ENCODE results near the gene CGNL1.

The CGNL1 gene

DNA sequence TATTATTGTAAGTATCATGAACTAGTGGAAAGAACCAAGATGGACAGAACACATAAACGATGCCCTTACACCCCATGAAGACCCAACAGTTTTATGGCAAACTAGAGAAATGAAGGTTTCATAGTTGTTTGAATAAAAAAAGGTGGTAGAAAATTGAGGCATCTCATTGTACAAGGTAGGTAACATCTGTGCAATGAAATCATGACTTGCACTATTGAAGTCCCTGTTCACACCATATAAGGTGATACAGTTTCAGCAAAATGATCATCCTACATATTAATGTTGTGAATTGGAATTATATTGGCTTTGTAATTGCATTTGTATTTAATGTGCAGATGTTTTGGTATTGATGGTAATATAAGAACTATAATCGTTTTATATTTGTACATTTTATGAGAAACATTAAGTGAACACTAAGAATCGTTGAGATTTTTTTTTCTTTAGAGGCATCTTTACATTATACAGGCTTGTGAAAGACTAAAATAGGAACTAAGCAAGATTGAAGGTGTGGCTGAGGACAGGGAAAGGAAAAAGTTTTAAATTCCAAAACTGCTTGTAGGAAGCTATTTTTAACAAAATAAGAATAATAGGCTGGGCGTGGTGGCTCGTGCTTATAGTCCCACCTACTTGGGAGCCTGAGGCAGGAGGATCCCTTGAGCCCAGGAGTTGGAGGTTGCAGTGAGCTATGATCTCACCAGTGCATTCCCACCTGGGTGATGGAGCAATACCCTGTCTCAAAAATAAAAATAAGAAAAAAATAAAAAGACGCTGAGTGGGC lies 48.5 kb downstream of the CGNL1 start:
- DNase-seq: no peak

DNA sequence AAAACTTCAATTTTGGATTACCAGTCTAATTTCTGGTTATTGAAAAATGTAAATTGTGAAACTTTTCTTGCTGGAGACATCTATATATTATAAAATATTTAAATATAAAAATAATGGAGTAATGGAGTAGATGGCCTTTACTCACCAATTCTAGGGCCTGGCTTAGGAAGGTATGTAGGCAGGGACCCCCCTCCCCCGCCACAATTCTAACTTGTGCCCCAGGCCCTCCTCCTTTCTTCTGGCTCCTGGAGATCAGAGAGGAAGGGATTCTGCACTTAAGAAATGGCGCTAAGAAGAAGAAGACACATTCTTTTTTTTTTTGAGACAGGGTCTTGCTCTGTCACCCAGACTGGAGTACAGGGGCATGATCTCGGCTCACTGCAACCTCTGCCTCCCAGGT lies 49.5 kb downstream of the CGNL1 start:
- no peak for DNase-seq

DNA sequence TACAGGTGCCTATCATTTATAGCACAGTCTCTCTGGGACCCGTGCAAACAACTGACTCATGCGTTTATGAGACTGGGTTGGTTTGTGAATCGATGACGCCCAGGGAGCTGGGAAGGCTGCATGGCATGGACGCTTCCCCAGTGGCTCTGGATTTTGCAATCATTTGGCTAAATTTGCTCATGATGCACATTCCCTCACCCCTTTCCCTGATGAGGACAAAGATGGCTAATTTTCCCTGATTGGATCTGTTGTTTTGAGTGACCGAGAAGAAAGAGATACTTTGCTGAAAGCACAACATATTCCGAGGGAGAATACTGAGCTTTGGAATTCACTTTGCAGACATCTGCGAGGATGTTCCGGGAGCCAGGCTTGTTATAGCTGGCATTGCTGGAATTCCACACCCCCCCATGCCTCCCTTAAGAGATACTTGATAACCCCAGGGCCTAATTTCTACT lies 51.1 kb downstream of the CGNL1 start:
- no peak for DNase-seq

DNA sequence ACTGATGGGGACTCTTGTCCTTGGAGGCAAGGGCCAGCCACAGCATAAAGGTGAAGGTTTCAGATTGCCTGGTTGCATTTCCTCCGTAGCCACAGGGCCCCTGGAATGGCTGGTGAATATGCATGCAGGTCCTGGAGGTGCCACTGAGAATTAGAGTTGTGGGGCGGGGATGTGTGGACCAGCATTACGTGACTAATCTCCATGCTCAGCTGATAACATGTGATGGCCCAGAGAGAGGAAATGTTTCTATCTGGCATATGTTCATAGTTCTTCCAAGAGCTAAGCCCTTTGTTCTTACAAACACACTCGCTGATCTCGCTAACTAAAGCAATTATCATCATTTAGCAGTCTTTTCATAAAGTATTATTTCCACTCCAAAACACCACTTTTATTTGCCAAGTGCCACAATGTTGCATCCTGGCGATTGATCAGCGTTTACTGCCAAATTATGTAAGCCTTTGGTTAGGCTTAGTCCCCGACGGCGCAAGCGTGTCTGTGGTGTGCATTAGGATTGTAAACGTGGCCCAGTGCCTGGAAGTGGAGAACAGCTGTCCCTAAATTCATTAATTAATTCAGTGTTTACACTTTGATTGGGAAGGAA lies 55.9 kb downstream of the CGNL1 start:
- DNase-seq: no peak

DNA sequence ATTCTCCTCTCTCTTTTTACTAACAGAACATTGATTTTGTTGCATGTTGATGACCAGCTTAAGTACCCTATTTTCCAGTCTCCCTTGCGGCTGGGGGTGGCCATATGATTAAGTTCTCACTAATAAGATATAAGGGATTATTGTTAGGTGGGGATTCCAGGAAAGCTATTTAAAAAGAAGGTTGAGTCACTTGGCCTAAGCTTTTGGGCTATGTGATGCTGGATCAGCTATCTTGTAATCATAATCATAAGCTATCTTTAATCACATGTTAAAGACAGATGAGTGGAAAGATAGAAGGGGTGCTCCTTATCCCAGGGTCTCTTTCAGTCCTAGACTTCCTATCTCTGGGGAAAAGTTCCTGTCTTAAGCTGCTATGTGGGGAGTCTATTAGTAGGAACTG lies 59.9 kb downstream of the CGNL1 start:
- DNase-seq: no peak

DNA sequence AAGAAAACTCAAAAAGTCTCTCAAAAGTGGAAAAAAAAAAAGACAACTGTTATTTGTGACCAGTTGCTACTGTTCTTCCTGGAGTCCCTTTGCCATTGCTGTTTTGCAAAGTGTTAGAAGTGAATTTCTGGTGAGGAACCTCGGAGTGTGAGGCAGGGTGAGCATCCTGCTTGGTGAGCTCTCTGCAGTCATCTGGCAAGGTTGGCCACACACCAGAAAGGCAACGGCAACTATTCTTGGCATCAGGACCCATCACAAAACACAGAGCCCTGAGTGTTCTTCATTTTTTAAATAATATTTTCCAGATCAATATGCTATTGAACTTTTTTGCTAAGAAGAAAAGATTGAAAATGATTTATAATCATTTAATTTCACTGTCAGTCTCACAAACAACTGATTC lies 60.7 kb downstream of the CGNL1 start:
- no peak for DNase-seq

DNA sequence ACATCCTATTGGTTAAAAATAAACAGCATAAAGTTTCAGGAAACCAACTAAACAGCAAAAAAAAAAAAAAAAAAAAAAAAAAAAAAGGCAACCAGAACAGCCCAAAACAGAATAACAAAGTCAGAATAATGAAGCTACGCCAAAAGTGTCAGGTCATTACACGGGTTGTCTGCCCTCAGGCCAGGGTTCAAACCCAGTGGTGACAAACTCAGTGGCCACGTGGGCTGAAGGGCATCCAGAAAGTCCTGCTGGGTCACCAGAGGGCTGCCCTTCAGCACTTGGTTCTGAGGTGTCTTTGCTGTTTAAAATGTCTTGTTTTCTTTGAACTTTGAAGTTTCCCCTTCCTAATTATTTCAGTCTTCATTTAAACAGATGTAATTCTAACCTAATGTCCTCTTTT lies 61.3 kb downstream of the CGNL1 start:
- no peak for DNase-seq

DNA sequence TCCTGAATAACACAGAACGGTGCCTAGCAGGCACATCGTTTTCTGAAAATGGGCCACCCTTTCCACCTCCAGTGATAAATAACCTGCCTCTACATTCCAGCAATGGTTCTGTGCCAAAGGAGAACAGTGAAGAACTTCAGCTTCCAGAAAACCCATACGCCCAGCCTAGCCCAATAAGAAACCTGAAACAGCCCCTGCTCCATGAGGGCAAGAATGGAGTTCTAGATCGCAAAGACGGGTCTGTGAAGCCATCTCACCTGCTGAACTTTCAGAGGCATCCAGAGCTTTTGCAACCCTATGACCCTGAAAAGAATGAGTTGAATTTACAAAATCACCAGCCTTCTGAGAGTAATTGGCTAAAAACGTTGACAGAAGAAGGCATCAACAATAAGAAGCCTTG lies 61.9 kb downstream of the CGNL1 start:
- DNase-seq: no peak

DNA sequence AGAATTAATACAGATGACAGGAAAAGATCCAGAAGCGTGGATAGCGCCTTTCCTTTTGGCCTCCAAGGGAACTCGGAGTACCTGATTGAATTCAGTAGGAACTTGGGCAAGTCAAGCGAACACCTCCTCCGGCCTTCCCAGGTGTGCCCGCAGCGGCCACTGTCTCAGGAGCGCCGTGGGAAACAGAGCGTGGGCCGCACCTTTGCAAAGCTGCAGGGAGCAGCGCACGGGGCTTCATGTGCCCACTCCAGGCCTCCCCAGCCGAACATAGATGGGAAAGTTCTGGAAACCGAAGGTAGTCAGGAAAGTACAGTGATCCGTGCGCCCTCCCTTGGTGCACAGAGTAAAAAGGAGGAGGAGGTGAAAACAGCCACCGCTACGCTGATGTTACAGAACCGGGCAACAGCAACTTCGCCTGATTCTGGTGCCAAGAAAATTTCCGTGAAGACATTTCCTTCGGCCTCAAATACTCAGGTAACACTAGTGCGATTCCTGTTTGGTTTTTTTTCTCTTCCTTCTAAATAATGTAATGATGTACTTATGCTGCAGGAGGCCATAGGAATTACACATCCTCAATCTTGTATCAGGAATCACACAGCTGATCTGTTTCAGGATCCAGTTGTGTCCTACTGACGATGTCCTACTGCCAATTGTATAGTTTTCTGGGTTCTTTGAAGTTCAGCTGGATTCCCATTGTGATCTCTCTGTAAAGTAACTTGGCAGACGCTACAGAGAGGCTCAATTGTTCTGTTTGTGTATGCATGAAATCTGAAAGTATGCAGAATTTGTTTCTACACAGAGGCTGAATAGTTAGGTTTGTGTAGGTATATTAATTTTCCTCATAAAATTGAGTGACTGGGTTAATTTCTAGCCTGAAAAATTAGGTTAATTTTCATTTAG lies 63.1 kb downstream of the CGNL1 start:
- DNase-seq: no peak

DNA sequence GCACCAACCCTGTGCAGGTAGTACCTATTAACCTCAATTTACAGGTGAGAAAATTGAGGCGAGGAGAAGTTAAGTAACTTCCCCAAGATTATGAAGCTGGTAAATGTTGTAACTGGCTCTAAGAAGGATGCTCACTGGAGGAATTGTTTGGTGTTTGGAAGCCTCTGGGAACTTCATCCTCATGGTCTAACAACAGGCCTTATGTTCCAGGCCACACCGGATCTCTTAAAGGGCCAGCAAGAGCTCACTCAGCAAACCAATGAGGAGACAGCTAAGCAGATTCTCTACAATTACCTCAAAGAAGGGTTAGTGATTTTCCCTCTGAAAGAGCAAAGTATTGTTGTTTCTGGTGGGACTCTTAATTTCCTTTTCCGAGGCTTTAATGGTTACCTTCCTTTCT lies 63.9 kb downstream of the CGNL1 start:
- DNase-seq: no peak

DNA sequence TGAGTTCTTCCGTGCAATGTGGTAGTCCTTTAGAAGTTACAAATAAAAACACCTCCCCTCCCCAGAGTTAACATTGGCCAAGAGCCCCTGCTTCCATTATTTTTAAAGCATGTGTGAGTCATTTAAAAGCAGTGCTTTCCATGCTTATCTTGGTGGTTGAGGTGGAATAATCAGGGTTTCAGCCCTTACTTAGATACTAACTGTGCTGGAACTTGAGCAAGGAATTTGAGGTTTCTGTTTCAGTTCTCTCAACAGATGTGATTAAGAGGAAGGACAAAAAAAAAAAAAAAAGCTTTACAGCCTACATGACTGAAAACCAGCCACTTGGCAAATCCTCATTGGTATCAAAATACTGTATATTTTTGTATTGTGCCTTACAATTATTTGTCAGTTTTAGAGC lies 64.5 kb downstream of the CGNL1 start:
- no peak for DNase-seq

DNA sequence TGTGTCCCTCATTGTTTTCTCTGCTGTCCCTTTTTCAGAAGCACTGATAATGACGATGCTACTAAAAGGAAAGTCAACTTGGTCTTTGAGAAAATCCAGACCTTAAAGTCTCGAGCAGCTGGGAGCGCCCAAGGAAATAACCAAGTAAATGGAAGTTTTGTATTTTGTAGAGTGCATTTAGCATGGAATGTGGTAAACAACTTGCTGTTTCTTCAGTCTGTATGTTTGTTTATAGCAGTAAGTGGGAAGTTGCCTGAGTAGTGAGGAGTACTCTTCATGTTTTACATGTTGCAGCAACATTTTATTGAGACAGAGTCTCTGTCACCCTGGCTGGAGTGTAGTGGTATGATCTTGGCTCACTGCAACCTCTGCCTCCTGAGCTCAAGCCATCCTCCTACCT lies 66.0 kb downstream of the CGNL1 start:
- DNase-seq: no peak

DNA sequence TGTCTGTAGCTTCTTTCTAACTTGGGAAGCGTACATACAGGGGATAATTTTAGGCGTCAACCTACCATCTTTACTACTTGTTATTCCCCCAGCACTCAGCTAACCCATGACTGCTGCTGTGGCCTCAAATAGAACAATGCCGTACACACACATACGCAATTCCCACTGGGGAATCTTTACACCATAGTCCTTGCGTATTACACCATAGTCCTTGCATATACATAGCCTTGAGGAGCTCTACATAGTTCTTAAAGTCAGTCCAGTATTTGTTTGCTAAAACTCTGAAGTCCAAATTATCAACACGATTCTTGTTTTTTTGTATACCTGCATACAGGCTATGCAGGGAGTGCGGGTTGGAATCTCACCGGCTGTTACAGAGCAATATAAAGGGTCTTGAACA lies 67.2 kb downstream of the CGNL1 start:
- DNase-seq: no peak

DNA sequence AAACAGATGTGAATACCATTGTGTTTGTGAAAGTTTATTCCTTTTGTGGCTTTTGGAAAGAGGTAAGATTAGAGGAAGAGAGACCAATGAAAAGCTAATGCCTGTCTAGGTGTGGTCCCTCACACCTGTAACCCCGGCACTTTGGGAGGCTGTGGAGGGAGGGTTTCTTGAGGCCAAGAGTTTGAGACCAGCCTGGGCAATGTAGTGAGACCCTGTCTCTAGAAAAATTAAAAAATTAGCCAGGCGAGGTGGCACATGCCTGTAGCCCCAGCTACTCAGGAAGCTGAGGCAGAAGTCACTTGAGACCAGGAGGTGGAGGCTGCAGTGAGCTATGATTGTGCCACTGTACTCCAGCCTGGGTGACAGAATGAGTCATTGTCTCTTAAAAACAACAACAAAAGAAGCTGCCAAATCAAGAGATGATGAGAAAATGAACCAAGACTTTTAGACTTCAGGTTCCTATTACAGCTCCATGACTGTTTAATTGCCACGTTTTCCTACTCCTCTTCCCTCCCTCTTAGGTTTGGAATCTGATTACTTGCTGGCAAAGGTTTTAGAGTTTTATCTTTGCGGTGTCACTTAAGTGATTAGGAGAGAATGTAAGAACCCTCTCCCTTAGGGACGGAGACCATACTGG lies 68.7 kb downstream of the CGNL1 start:
- DNase-seq: no peak

DNA sequence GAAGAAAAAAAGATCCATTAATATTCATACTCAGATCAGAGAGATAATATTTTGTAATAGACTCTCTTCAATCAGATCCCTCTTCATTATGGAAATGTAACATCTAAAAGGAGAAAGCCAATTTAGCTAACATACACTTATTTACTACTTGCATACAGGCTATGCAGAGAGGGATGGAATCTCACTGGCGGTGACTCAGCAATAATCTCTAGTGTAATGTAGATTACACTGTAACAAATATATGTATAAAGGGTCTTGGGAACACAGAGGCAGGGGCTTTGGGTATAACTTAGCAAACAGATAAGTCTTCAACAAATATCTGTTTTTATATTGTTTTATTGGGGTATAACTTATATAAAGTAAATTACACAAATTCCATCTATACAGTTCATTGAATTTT lies 69.6 kb downstream of the CGNL1 start:
- DNase-seq: no peak

DNA sequence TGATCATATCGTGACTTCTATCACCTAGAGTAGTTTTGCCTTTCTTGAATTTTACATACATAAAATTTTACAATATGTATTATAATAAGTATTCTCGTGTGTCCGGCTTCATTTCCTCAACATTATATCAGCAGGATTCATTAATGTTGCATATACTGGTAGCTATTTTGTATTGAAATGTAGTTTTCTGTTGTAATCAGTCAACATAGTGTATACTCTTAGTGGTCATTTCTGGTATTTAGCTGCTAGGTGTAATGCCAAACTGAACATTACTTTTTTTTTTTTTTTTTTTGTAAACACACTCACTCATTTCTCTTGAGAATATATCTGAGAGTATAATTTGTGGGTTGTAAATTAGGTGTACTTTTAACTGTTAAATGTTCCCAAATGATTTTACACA lies 70.1 kb downstream of the CGNL1 start:
- DNase-seq: no peak

DNA sequence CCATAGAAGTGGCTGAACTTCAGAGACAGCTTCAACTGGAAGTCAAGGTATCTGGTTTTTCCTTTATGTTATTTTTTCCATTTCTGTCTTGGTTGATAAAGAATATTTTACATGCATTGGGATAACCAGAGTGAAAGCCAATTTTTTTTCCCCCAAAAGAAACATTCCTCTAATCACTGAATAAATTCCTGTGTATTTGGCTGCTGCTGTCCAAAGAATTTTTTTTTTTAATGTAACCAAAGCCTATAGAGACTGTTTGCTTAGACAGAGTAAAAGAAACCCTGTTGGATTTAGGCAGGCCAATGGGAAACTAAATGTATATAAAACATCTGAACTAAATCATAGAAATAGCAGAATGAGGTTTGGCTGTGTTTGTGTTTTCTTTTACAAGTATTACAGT lies 75.2 kb downstream of the CGNL1 start:
- no peak for DNase-seq

DNA sequence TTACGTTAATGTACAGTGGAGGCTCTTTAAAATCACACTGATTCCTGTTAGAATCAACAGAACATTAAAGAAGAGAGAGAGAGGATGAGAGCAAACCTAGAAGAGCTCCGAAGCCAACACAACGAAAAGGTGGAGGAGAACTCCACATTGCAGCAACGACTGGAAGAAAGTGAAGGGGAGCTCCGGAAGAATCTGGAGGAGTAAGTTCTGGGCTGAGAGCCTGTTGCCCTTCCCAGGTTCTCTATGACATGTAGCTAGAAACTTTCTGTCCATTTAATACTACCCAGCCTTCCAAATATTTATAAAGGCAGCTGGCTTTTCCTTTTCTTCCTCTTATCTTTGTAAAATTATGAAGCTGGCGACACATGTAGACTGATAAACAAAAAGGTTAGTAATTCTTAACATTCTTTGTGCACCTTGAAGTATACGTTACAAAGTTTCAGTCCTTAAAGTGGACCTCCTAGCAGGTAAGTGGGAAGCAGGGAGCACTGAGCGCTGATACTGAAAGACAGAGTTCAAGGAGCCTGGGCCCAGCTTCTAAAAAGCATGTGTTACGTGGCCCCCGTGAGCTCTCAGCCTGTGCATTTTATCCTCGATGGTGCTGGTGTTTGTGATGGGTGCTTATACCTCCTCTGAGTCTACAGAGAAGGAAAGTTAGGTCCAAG lies 75.9 kb downstream of the CGNL1 start:
- DNase-seq: no peak

DNA sequence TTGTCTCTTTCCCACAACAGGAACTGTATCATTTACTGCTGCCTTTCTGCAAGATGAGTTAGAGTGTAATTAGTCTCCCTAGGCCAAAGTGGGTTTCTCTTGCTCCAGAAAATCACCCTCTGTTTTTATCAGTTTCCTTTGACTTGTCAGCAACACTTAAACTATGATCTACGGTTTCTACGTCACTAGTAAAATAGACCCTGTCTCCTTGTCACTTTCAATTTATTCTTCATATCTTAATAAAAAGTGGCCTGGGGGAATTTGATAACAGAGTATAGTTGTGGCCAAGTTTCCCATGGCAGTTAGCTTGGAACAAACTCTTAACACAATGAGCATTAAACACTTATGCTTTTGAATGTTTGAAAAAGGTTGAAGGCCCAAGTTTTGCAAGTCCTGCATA lies 79.6 kb downstream of the CGNL1 start:
- DNase-seq: no peak

DNA sequence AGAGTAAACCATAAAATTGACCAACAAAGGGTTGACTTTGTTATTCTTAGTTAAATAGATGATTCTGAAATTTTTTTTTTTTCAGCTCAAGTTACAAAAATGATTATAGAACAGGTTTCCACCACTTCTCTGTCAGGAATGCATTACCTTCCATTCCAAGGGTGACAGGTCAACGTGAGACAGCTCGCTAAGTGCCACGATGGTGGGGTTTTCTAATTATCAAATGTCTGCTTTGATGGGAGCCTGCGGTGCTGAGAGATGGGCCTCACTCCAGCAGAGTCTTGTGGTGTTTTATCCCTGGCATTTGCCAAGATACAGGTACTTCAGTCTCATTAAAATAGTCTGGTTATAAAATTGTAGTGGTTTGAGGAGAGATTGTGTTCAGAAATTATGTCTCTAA lies 80.3 kb downstream of the CGNL1 start:
- no peak for DNase-seq

DNA sequence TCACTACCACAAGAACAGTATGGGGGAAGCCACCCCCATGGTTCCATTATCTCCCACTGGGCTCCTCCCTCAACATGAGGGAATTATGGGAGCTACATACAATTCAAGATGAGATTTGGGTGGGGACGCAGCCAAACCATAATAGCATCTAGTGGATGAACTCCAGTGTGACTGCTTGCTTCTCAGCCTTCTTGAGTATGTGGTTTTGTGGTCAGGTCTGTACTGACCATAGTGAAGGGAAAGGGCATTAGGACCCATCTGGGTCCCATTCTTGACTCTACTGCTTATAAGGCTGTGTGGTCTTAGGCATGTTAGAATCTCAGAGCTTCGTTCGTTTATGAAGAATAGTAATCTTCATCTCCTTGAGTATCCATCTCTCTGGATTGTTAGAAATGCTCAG lies 81.4 kb downstream of the CGNL1 start:
- no peak for DNase-seq

DNA sequence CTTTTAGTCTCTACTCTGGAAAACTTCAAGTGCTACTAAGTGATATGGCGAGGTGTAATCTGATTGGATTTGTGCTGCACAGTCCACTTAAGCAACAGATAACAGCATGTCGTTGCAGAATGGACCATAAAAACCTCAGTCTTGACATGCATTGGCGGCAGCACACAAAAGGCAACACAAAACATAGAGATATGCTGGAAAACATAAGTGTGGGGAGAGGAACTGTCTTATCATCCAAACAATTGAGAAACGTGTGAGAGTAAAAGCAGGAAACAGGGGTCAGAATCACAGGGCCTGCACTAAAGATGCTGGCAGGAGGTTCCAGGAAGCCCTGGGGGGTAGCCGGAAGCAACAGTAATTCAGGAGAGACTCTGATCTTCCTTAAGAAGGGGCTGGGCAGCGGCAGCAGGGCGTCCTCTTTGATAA lies 82.1 kb downstream of the CGNL1 start:
- no peak for DNase-seq

Data from NCI-H2227 treated with DMSO at 0.1 percent for 48 hours (cell line).